Measurements from ENCODE around the gene PDIK1L.

Gene PDIK1L

GRCh38 chr1:26170472-26170821 is 58.8 kb downstream of the PDIK1L start:
- DNase-seq (ENCODE audit: low read depth in 2 of 2): no peak

GRCh38 chr1:26171084-26172072 is 59.8 kb downstream of the PDIK1L start, which contains the start of gene ZNF593OS:
ZNF593OS (minus strand) TSS chr1:26171832; CDS start chr1:26171661, 171 bp downstream.
- no peak for DNase-seq (ENCODE audit: low read depth in 2 of 2)
